ENCODE measurements around the gene IGSF3. TPM values are rescaled to one million over a fixed set of nuclear protein-coding genes. Genes with fewer than 3 reads are reported as not detected.
"Not testable (repeated sequence)": the region's sequence is repeated elsewhere in the genome, so short reads cannot be mapped to it uniquely, and the experiment has no call there.

The IGSF3 gene
- total RNA-seq, 2 experiments from 2014 or later, result 0.70 to 0.92 TPM

DNA sequence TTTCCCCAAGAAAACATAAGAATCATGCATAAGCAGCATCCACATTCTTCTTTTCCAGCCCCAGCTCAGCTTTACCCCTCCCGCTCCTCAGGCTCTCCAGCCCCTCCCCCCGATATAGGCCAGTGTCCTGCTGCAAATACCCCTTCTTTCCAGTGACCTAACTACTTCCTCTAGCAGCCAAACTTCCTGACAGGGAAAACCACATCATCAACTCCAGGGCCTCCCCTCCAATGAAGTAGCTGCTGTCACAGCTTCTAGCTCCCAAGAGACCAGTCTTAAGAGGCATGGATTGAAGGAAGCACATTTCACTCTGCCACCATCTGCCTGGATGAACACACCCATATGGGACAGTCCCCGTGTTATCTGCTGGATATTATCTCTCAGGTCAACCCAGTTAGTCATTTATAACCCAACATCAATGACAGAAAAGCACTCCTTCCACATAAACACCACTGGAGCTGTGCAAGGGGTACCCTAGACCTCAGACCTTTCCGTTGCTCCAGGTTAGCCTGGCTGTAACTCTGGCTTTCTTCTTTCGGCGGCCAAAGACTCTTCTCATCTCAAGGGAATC is 57.6 kb downstream of the IGSF3 start:
- not testable (repeated sequence) for DNase-seq, H3K9me3 Mint-ChIP-seq, H3K36me3 Mint-ChIP-seq, H3K4me3 Mint-ChIP-seq, H3K27me3 Mint-ChIP-seq, H3K27ac Mint-ChIP-seq
- H3K4me1 Mint-ChIP-seq, result peaks cover 12% of the 10 kb centered on the region

GRCh38 chr1:116608841-116609240 is 58.7 kb downstream of the IGSF3 start:
- H3K36me3 Mint-ChIP-seq, H3K27ac Mint-ChIP-seq, H3K9me3 Mint-ChIP-seq, H3K27me3 Mint-ChIP-seq, DNase-seq, H3K4me3 Mint-ChIP-seq: not testable (repeated sequence)
- H3K4me1 Mint-ChIP-seq, result peaks cover 12% of the 10 kb centered on the region

DNA sequence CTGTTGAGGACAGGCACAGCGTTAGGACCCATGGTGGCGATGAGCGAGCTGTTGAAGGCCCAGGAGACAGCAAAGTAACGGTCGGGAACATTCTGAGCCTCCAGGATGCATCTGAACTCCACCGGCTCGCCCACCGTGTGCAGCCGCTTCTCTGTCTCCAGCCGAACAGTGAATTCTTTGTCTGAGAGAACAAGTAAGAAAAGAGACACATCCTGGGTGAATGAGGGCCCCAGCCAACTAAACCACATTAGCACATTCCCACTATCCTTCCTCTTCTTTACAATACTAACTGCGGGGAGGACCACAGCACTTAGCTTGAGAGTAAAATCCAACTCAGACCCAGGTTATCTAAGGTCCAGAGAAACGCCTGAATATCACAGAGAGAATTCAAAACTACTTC is 59.4 kb downstream of the IGSF3 start:
- not testable (repeated sequence) for H3K27ac Mint-ChIP-seq, H3K36me3 Mint-ChIP-seq, DNase-seq, H3K27me3 Mint-ChIP-seq, H3K4me3 Mint-ChIP-seq, H3K9me3 Mint-ChIP-seq
- H3K4me1 Mint-ChIP-seq, result peaks cover 12% of the 10 kb centered on the region

GRCh38 chr1:116607463-116607862 is 60.1 kb downstream of the IGSF3 start:
- peaks cover 12% of the 10 kb centered on the region for H3K4me1 Mint-ChIP-seq
- not testable (repeated sequence) for H3K9me3 Mint-ChIP-seq, H3K36me3 Mint-ChIP-seq, H3K27me3 Mint-ChIP-seq, H3K27ac Mint-ChIP-seq, H3K4me3 Mint-ChIP-seq, DNase-seq

- not testable (repeated sequence) for H3K9me3 Mint-ChIP-seq, H3K27me3 Mint-ChIP-seq, H3K4me3 Mint-ChIP-seq, H3K36me3 Mint-ChIP-seq, H3K27ac Mint-ChIP-seq, DNase-seq
- H3K4me1 Mint-ChIP-seq, result peaks cover 12% of the 10 kb centered on the region
Measured at GRCh38 chr1:116606067-116606466, 61.5 kb downstream of the IGSF3 start.

DNA sequence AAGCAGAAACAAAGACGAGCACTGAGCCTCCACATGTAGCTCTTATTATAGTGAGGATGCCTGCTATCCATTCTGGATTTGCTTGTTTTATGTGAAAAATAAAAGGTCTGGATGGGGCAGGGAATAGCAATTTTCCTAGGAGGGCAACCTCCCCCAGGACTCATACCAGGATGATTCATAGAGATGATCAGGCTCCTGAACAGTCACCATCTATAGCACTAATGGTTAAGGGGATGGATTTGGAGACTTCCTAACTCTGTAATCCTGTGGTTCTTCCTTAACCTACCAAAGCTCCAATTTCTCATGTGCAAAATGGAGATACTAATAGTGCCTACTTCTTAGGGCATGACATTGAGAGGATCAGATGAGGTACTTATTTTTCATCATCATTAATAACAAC is 62.2 kb downstream of the IGSF3 start:
- H3K27me3 Mint-ChIP-seq, result peaks cover 5% of the 10 kb centered on the region
- no peak overlapping the region for H3K4me3 Mint-ChIP-seq
- DNase-seq, result no peak
- no peak overlapping the region for H3K27ac Mint-ChIP-seq
- H3K4me1 Mint-ChIP-seq, result peaks cover 12% of the 10 kb centered on the region
- H3K9me3 Mint-ChIP-seq, result no peaks in the 10 kb centered on the region
- H3K36me3 Mint-ChIP-seq, result no peaks in the 10 kb centered on the region

DNA sequence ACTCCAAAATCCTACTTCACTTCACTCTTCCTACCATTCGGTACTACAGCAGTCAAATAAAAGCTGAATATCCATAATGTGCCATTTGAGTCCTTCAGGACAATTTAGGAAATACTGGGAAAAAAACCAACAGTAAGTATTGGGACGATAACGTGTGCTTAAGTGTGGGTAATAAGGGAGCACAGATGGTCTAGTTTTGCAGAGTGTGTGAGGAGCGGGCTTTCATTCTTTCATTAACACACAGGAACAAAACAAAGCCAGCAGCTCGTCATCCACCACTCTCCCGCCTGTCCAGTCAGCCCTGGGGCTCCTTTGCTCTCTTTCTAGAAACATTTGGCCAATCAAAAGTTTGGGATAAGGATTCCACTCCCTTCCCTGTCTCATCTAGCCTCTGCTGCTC is 63.1 kb downstream of the IGSF3 start:
- H3K27ac Mint-ChIP-seq, H3K9me3 Mint-ChIP-seq, H3K36me3 Mint-ChIP-seq, DNase-seq, H3K4me3 Mint-ChIP-seq, H3K27me3 Mint-ChIP-seq: not testable (repeated sequence)
- H3K4me1 Mint-ChIP-seq, result peaks cover 12% of the 10 kb centered on the region

DNA sequence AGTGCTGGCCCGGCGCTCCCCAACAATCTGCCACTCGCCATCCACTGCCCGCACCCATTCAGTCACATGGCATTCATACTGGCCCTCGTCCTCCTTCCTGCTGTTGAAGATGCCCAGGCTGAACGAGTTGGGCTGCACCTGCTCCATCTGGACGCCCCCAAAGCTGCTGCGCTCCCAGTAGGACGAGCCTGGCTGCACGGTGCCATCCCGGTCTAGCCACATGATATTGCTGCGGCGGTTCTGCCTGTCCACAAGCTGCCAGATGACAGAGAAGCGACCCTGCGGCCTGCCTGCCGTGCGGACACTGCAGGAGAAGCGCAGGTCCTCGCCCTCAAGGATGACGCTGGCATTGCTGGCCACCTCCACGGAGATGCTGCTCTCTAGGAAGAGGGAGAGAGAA is 63.9 kb downstream of the IGSF3 start:
- H3K4me1 Mint-ChIP-seq, result peaks cover 11% of the 10 kb centered on the region
- H3K27ac Mint-ChIP-seq, DNase-seq, H3K27me3 Mint-ChIP-seq, H3K36me3 Mint-ChIP-seq, H3K4me3 Mint-ChIP-seq, H3K9me3 Mint-ChIP-seq: not testable (repeated sequence)

DNA sequence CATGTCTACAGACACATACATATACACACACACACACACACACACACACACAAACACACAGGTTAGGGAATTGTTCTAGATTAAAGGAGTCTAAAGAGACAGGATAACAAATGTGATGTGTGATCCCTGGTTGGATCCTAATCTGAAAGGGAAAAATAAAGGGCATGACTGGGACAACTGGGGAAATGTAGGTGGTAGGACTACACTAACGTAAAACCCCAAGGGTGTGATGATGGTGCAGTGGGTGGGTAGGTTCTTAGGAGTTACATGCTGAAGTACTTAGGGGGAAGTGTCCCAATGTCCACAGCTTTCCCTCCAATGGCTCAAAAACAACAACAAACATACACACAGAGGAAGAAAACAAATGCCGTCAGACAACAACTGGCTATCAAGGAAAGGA is 68.2 kb downstream of the IGSF3 start:
- not testable (repeated sequence) for H3K36me3 Mint-ChIP-seq, DNase-seq, H3K4me3 Mint-ChIP-seq, H3K27ac Mint-ChIP-seq, H3K4me1 Mint-ChIP-seq, H3K9me3 Mint-ChIP-seq
- H3K27me3 Mint-ChIP-seq, result peaks cover 18% of the 10 kb centered on the region

- not testable (repeated sequence) for H3K27ac Mint-ChIP-seq, H3K36me3 Mint-ChIP-seq, H3K4me1 Mint-ChIP-seq, H3K4me3 Mint-ChIP-seq, H3K9me3 Mint-ChIP-seq, DNase-seq
- H3K27me3 Mint-ChIP-seq, result peaks cover 16% of the 10 kb centered on the region
Measured at GRCh38 chr1:116598420-116599036, 69.0 kb downstream of the IGSF3 start.

DNA sequence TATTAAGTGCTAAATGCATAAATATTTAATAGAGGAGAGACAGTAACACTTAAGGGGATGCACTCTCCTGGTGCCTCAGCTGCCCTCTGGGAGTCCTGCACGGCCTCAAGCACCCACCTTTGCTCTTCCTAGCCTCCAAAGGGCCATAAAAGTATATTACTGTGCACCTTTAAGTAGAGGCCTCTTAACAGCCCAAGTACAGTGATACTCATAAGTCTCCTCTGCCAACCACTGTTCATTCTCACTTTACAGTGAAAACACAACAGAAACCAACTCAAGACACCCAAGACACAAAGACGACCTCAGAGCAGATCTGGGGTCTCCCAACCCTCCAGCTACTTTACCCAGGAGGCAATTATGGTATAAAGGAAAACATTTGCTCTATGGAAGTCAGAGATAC is 70.1 kb downstream of the IGSF3 start:
- H3K9me3 Mint-ChIP-seq, DNase-seq, H3K36me3 Mint-ChIP-seq, H3K4me1 Mint-ChIP-seq, H3K27ac Mint-ChIP-seq, H3K4me3 Mint-ChIP-seq: not testable (repeated sequence)
- peaks cover 15% of the 10 kb centered on the region for H3K27me3 Mint-ChIP-seq

GRCh38 chr1:116596742-116597307 is 70.7 kb downstream of the IGSF3 start:
- not testable (repeated sequence) for H3K36me3 Mint-ChIP-seq, H3K4me3 Mint-ChIP-seq, DNase-seq, H3K9me3 Mint-ChIP-seq, H3K27ac Mint-ChIP-seq, H3K4me1 Mint-ChIP-seq
- H3K27me3 Mint-ChIP-seq, result peaks cover 15% of the 10 kb centered on the region

- H3K36me3 Mint-ChIP-seq, DNase-seq, H3K27ac Mint-ChIP-seq, H3K9me3 Mint-ChIP-seq, H3K4me1 Mint-ChIP-seq, H3K4me3 Mint-ChIP-seq: not testable (repeated sequence)
- H3K27me3 Mint-ChIP-seq, result peaks cover 15% of the 10 kb centered on the region
Measured at GRCh38 chr1:116595946-116596741, 71.4 kb downstream of the IGSF3 start.

- DNase-seq, H3K9me3 Mint-ChIP-seq, H3K27ac Mint-ChIP-seq, H3K4me1 Mint-ChIP-seq, H3K4me3 Mint-ChIP-seq, H3K36me3 Mint-ChIP-seq: not testable (repeated sequence)
- H3K27me3 Mint-ChIP-seq, result peaks cover 15% of the 10 kb centered on the region
Measured at GRCh38 chr1:116595065-116595840, 72.3 kb downstream of the IGSF3 start.

DNA sequence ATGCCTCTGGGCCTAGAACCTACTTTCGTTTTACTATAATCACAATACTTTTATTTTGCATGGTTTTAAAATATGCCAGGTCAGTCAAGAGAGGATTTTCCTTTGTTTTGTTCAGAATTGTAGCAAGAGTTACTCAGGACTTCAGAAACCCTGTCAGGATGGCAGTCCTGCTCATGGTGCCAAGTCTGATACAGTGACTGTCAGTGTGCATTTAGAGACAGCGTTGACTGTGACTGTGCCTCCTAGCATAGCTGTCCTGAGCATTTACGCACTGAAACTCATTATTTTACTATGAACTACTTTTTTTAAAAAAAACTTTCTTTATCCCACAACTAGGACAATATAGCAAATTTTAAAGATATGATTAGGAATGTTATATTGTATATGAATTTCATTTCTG is 73.6 kb downstream of the IGSF3 start:
- not testable (repeated sequence) for H3K36me3 Mint-ChIP-seq, H3K4me3 Mint-ChIP-seq, DNase-seq, H3K27ac Mint-ChIP-seq, H3K9me3 Mint-ChIP-seq
- Mint-ChIP-seq H3K4me1 (peaks cover 17% of the 10 kb centered on the region), H3K27me3 (peaks cover 15% of the 10 kb centered on the region)
